K562 (cell line): ENCODE data around the gene DCUN1D1. TPM values are rescaled to one million over a fixed set of nuclear protein-coding genes. Genes with fewer than 3 reads are reported as not detected.

Source experiments
- ARNT ChIP-seq, 2 experiments: fragments of 450-650 bp; IDR thresholded peaks; 2 replicates each; pipeline ENCODE4 v1.6.1; 2016; ENCODE audit warnings: mild to moderate bottlenecking in 1 of 2
- BACH1 ChIP-seq: fragments of 200-800 bp; sonication (Bioruptor generic); IDR thresholded peaks from 2 replicates; pipeline ENCODE4 v1.6.1; 2016; ENCODE audit warnings: missing genetic modification characterization, missing compliant biosample characterization
- BRD4 ChIP-seq: fragments of 200-600 bp; sonication (generic); IDR thresholded peaks from 2 replicates; pipeline ENCODE4 v1.6.1; 2017; ENCODE audit warnings: inconsistent platforms
- CBX1 ChIP-seq: sonication (generic); IDR thresholded peaks from 2 replicates; pipeline ENCODE4 v1.6.1; 2016; ENCODE audit warnings: antibody characterized with exemption, low read depth, mild to moderate bottlenecking
- CREB1 ChIP-seq, 2 experiments: sonication (generic) in 1 of 2; formaldehyde crosslinking in 1 of 2; IDR thresholded peaks; 2 replicates each; pipeline versions ENCODE4 v1.6.1 to v1.8.0; 2012 to 2022; ENCODE audit warnings: inconsistent platforms in 1 of 2, mild to moderate bottlenecking in 1 of 2, missing genetic modification reagents in 1 of 2, moderate library complexity in 1 of 2
- DNMT1 ChIP-seq: fragments of 450-650 bp; IDR thresholded peaks from 2 replicates; pipeline ENCODE4 v1.6.1; 2016; ENCODE audit warnings: antibody characterized with exemption, mild to moderate bottlenecking
- FOXA1 ChIP-seq: fragments of 450-650 bp; IDR thresholded peaks from 2 replicates; pipeline ENCODE4 v1.6.1; 2016; ENCODE audit warnings: mild to moderate bottlenecking, borderline replicate concordance
- GABPA ChIP-seq: fragments of 200-800 bp; sonication (Bioruptor generic); conservative IDR thresholded peaks from 2 replicates; pipeline ENCODE4 v1.6.1; 2016; ENCODE audit warnings: low read depth, missing genetic modification characterization, missing compliant biosample characterization
- GATAD2B ChIP-seq: fragments of 450-650 bp; IDR thresholded peaks from 2 replicates; pipeline ENCODE4 v1.6.1; 2017; ENCODE audit warnings: mild to moderate bottlenecking, borderline replicate concordance
- KDM5B ChIP-seq: fragments of 200-600 bp; sonication (generic); IDR thresholded peaks from 2 replicates; pipeline ENCODE4 v1.6.1; 2012; ENCODE audit warnings: low read depth, mild to moderate bottlenecking, moderate library complexity, low read length, control low read depth, inconsistent platforms; ENCODE audit not compliant: insufficient replicate concordance
- POU5F1 ChIP-seq: fragments of 150-350 bp; IDR thresholded peaks from 2 replicates; pipeline ENCODE4 v1.6.1; 2014; ENCODE audit warnings: borderline replicate concordance, low read length, low read depth, mild to moderate bottlenecking; ENCODE audit not compliant: partially characterized antibody
- RBM22 ChIP-seq: fragments of 200-400 bp; formaldehyde crosslinking; IDR thresholded peaks from 2 replicates; pipeline ENCODE4 v1.6.1; 2018; ENCODE audit warnings: low read length, low read depth; ENCODE audit not compliant: poor library complexity, severe bottlenecking
- SP2 ChIP-seq: IDR thresholded peaks from 2 replicates; pipeline ENCODE4 v1.6.1; 2011; ENCODE audit warnings: mild to moderate bottlenecking, low read depth, low read length, moderate library complexity; ENCODE audit not compliant: poor library complexity, severe bottlenecking; ENCODE audit errors: extremely low read depth
- TAF15 ChIP-seq: fragments of 200-400 bp; formaldehyde crosslinking; IDR thresholded peaks from 2 replicates; pipeline ENCODE4 v1.6.1; 2017; ENCODE audit warnings: mild to moderate bottlenecking, low read depth, low read length, moderate library complexity
- TBP ChIP-seq: optimal IDR thresholded peaks from 2 replicates; pipeline ENCODE3; 2011; ENCODE audit warnings: low read depth, low read length, improper control_type of control experiment
- YBX1 ChIP-seq: fragments of 450-650 bp; IDR thresholded peaks from 2 replicates; pipeline ENCODE4 v1.7.1; 2016; ENCODE audit warnings: mild to moderate bottlenecking
- ZNF217 ChIP-seq: sonication (generic); formaldehyde crosslinking; IDR thresholded peaks from 2 replicates; pipeline ENCODE4 v1.8.0; 2022; ENCODE audit warnings: mild to moderate bottlenecking, missing genetic modification reagents
- ZNF830 ChIP-seq: fragments of 250-450 bp; sonication (Bioruptor Pico); IDR thresholded peaks from 2 replicates; pipeline ENCODE4 v1.5.0; 2021; ENCODE audit warnings: mild to moderate bottlenecking
- polyA plus RNA-seq, 8 experiments: library from polyadenylated mRNA; depleted of rRNA in 4 of 8; stranded (reverse) in 5 of 8; unstranded in 3 of 8; fragments of >200 nt; fragmentation: Nextera tagmentation in 2 of 8; fragmentation: Illumina TruSeq in 1 of 8; extraction: Ambion mirVana in 2 of 8; extraction: Trizol in 1 of 8; gene quantifications; 2 replicates each; pipeline versions ENCODE4 v1.2.1 to v1.2.3, GENCODE V29; 2011 to 2014; ENCODE audit warnings: inconsistent platforms in 1 of 8, missing spikeins in 1 of 8
- total RNA-seq, 7 experiments: library from RNA; depleted of rRNA in 6 of 7; stranded (reverse); fragments of >200 nt in 6 of 7; fragmentation: Illumina TruSeq in 2 of 7; extraction: Trizol in 2 of 7; gene quantifications; 2 replicates each; pipeline versions ENCODE4 v1.2.1 to v1.2.3, GENCODE V29; 2011 to 2021; ENCODE audit warnings: low replicate concordance in 1 of 7
- TF ChIP-seq, protein P1 (sequence below): fragments of 250-450 bp; sonication (Bioruptor Pico); IDR thresholded peaks from 2 replicates; pipeline ENCODE4 v1.4.0; 2020; ENCODE audit warnings: mild to moderate bottlenecking, moderate library complexity
- TF ChIP-seq, protein P2 (sequence below): sonication (generic); formaldehyde crosslinking; IDR thresholded peaks from 2 replicates; pipeline ENCODE4 v1.8.1; 2023; ENCODE audit warnings: mild to moderate bottlenecking, missing genetic modification reagents
- TF ChIP-seq, protein P3 (sequence below), 3 experiments: fragments of 200-800 bp in 1 of 3; fragments of 250-450 bp in 1 of 3; fragments of 450-650 bp in 1 of 3; sonication (Bioruptor Pico) in 1 of 3; sonication (Bioruptor generic) in 1 of 3; formaldehyde crosslinking in 1 of 3; IDR thresholded peaks; 2 replicates each; pipeline versions ENCODE4 v1.6.1 to v1.8.0; 2016 to 2022; ENCODE audit warnings: mild to moderate bottlenecking in 2 of 3, missing genetic modification characterization in 2 of 3, missing compliant biosample characterization in 1 of 3, moderate library complexity in 1 of 3

DCUN1D1 gene
- total and polyA plus RNA-seq, 9 of the 15 experiments (the other 6 are each of a cell fraction or from before 2014, with no cell fraction given) = 11.4 to 46.8 (median 28.2) TPM

DNA sequence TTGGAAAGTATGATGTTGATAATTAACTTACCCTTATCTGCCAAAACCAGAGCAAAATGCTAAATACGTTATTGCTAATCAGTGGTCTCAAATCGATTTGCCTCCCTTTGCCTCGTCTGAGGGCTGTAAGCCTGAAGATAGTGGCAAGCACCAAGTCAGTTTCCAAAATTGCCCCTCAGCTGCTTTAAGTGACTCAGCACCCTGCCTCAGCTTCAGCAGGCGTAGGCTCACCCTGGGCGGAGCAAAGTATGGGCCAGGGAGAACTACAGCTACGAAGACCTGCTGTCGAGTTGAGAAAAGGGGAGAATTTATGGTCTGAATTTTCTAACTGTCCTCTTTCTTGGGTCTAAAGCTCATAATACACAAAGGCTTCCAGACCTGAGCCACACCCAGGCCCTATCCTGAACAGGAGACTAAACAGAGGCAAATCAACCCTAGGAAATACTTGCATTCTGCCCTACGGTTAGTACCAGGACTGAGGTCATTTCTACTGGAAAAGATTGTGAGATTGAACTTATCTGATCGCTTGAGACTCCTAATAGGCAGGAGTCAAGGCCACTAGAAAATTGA is 59.7 kb downstream of the DCUN1D1 start (continued):
- TF ChIP-seq ZNF217 (CRISPR knock-in tag) (no peak), CBX1 (no peak), YBX1 (no peak), FOXA1 (no peak), SP2 (no peak), BACH1 (peak; percentile 94), BRD4 (no peak), RBM22 (no peak), TAF15 (no peak), GABPA (no peak), TBP (peak; percentile 44), GATAD2B (peak; percentile 88), ZNF830 (CRISPR knock-in tag) (no peak), ARNT (IDR thresholded peaks at IDR 0.05) (peak in 1 of 2 experiments; percentile 85; a peak in 2 of 4 replicates), DNMT1 (no peak), KDM5B (peak; percentile 57), POU5F1 (no peak), CREB1 (IDR thresholded peaks at IDR 0.05) (peak; percentile 71; the same call in 1 of the 2 replicates), CREB1 (CRISPR knock-in tag; IDR thresholded peaks at IDR 0.05) (0 out of 2 replicates have a peak, but pooled peaks have one; percentile 22)
- TF ChIP-seq, protein P1, sequence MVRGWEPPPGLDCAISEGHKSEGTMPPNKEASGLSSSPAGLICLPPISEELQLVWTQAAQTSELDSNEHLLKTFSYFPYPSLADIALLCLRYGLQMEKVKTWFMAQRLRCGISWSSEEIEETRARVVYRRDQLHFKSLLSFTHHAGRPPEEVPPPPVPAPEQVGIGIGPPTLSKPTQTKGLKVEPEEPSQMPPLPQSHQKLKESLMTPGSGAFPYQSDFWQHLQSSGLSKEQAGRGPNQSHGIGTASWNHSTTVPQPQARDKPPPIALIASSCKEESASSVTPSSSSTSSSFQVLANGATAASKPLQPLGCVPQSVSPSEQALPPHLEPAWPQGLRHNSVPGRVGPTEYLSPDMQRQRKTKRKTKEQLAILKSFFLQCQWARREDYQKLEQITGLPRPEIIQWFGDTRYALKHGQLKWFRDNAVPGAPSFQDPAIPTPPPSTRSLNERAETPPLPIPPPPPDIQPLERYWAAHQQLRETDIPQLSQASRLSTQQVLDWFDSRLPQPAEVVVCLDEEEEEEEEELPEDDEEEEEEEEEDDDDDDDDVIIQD = no peak
- TF ChIP-seq, protein P2, sequence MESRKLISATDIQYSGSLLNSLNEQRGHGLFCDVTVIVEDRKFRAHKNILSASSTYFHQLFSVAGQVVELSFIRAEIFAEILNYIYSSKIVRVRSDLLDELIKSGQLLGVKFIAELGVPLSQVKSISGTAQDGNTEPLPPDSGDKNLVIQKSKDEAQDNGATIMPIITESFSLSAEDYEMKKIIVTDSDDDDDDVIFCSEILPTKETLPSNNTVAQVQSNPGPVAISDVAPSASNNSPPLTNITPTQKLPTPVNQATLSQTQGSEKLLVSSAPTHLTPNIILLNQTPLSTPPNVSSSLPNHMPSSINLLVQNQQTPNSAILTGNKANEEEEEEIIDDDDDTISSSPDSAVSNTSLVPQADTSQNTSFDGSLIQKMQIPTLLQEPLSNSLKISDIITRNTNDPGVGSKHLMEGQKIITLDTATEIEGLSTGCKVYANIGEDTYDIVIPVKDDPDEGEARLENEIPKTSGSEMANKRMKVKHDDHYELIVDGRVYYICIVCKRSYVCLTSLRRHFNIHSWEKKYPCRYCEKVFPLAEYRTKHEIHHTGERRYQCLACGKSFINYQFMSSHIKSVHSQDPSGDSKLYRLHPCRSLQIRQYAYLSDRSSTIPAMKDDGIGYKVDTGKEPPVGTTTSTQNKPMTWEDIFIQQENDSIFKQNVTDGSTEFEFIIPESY (CRISPR knock-in tag) = no peak
- TF ChIP-seq, protein P3, sequence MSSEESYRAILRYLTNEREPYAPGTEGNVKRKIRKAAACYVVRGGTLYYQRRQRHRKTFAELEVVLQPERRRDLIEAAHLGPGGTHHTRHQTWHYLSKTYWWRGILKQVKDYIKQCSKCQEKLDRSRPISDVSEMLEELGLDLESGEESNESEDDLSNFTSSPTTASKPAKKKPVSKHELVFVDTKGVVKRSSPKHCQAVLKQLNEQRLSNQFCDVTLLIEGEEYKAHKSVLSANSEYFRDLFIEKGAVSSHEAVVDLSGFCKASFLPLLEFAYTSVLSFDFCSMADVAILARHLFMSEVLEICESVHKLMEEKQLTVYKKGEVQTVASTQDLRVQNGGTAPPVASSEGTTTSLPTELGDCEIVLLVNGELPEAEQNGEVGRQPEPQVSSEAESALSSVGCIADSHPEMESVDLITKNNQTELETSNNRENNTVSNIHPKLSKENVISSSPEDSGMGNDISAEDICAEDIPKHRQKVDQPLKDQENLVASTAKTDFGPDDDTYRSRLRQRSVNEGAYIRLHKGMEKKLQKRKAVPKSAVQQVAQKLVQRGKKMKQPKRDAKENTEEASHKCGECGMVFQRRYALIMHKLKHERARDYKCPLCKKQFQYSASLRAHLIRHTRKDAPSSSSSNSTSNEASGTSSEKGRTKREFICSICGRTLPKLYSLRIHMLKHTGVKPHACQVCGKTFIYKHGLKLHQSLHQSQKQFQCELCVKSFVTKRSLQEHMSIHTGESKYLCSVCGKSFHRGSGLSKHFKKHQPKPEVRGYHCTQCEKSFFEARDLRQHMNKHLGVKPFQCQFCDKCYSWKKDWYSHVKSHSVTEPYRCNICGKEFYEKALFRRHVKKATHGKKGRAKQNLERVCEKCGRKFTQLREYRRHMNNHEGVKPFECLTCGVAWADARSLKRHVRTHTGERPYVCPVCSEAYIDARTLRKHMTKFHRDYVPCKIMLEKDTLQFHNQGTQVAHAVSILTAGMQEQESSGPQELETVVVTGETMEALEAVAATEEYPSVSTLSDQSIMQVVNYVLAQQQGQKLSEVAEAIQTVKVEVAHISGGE (CRISPR knock-in tag; IDR thresholded peaks at IDR 0.05) = no peak
